ENCODE measurements around the gene CEP89.
A peak's percentile ranks its signal among the peaks of the same experiment; 100 is the strongest.
"Not testable (repeated sequence)": the region's sequence is repeated elsewhere in the genome, so short reads cannot be mapped to it uniquely, and the experiment has no call there.

The CEP89 gene

DNA sequence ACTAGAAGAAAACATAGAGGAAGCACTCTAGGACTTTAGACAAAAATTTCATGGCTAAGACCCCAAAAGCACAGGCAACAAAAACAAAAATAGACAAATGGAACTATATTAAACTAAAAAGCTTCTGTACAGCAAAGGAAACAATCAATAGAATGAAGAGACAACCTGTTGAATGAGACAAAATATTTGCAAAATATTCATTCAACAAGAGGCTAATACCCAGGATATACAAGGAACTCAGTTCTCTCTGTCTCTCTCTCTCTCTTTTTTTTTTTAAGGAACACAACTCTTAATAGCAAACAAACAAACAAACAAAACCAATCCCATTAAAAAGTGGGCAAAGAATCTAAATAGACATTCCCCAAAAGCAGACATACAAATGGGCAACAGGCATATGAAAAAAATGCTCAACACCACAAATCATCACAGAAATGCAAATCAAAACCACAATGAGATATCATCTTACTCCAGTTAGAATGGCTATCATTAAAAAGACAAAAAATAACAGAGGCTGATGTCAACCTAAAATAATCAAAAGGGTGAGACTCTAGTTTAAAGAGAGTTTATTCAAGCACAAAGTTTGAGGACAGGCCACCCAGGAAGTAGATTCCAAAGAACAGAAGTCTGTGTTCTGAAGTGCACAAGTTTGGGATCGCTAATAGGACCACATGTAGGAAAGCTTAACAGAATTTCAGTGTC is 75.1 kb downstream of the CEP89 start:
- DNase-seq (ENCODE audit: low read depth in 2 of 3, low spot score in 1 of 3), result no peak

GRCh38 chr19:32895384-32895783 is 76.4 kb downstream of the CEP89 start:
- DNase-seq (ENCODE audit: low read depth in 2 of 3, low spot score in 1 of 3), result no peak

DNA sequence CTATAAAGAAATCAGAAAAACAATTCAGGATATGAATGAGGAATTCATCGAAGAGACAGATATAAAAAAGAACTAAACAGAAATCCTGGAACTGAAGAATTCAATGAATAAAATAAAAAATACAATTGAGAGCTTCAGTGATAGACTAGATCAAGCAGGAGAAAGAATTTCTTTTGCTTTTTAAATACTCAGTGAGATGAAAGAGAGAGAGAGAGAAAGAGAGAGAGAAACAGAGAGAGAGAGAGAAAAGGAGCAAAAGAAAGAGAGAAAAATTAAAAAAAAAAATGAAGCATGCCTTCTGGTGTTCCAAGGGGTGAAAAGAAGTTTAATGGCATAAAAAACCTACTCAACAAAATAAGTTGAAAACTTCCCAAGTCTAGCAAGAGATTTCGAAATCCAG is 80.1 kb downstream of the CEP89 start:
- no peak for DNase-seq (ENCODE audit: low read depth in 2 of 3, low spot score in 1 of 3)

GRCh38 chr19:32890841-32891240 is 80.9 kb downstream of the CEP89 start:
- DNase-seq (ENCODE audit: low read depth in 2 of 3, low spot score in 1 of 3), result no peak

DNA sequence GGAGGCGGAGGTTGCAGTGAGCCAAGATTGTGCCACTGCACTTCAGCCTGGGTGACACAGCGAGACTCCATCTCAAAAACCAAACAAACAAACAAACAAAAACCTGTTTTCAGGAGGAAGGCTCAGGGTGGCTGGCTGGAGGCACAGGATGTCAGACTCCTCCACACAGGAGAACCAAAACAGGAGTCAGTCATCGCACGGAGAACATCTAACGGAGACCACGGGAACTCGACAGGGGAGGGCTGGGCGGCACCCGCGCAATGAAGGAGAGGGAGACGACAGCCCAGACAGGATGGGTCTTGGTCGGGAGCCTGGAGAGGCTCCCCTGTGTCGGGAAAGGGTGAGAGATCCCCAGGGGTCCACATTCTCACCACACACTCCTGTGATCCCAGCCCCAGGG is 81.4 kb downstream of the CEP89 start:
- DNase-seq (ENCODE audit: low read depth in 2 of 3, low spot score in 1 of 3), result no peak

- DNase-seq (ENCODE audit: low read depth in 2 of 3, low spot score in 1 of 3), result no peak
These were observed 82.4 kb downstream of the CEP89 start for GRCh38 chr19:32889137-32889934.

- no peak for DNase-seq (ENCODE audit: low read depth in 2 of 3, low spot score in 1 of 3)
These were observed 84.1 kb downstream of the CEP89 start for GRCh38 chr19:32887572-32888215.

GRCh38 chr19:32886241-32886640 is 85.5 kb downstream of the CEP89 start:
- no peak for DNase-seq (ENCODE audit: low read depth in 2 of 3, low spot score in 1 of 3)

DNA sequence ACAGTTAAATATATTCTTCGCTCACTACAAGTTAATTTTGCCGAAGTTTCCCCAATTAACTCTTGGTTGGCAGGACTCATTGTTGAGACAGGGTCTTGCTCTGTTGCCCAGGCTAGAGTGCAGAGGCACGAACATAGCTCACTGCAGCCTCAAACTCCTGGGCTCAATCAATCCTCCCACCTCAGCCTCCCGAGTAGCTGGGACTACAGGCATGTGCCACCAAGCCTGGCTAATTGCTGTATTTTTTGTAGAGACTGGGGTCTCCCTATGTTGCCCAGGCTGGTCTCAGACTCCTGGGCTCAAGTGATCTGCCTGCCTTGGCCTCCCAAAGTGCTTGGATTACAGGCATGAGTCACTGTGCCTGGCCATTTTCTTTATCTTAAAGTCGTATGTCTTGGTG is 86.5 kb downstream of the CEP89 start:
- DNase-seq (ENCODE audit: low read depth in 2 of 3, low spot score in 1 of 3), result not testable (repeated sequence)

DNA sequence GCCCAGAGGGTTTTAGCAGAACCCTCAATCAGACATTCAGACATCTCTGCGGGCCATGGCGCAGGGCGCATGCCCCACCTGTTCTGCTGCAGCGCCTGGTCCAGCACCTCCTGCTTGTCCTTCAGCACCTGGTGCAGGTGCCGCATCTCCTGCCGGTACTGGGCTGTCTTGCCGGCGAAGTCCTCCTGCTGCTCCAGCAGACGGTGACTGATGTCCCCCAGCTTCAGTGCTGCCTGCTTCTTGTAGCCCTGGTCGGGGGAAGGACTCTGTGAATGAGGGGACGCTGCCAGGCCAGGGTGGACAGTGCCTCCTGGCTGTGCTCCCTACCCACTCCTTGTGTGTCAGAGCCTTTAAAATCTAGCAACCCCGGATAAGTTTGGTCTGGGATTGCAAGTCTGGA is 90.0 kb downstream of the CEP89 start:
- no peak for DNase-seq (ENCODE audit: low read depth in 2 of 3, low spot score in 1 of 3)

DNA sequence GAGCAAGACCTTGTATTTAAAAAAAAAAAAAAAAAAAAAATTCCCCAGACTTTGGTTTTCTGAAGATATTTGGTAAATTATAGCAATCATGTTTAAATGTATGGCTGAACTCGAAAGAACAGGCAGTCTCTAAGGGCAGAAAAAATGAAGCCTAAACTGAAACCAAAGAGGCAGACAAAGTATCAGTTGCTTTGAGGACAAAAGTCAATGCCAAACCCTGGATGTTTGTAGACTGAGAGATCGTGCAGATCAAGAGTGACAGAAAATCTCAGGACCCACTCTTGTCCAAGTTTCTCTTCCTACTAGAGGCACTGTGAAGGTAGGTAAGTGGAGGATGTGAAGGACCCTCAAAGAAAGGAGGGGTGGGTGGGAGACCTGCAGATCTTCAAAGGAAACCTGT is 91.1 kb downstream of the CEP89 start:
- no peak for DNase-seq (ENCODE audit: low read depth in 2 of 3, low spot score in 1 of 3)

- no peak for DNase-seq (ENCODE audit: low read depth in 2 of 3, low spot score in 1 of 3)
These were observed 92.0 kb downstream of the CEP89 start for GRCh38 chr19:32879741-32880140.

GRCh38 chr19:32878988-32879387 is 92.8 kb downstream of the CEP89 start:
- DNase-seq (ENCODE audit: low read depth in 2 of 3, low spot score in 1 of 3), result no peak

DNA sequence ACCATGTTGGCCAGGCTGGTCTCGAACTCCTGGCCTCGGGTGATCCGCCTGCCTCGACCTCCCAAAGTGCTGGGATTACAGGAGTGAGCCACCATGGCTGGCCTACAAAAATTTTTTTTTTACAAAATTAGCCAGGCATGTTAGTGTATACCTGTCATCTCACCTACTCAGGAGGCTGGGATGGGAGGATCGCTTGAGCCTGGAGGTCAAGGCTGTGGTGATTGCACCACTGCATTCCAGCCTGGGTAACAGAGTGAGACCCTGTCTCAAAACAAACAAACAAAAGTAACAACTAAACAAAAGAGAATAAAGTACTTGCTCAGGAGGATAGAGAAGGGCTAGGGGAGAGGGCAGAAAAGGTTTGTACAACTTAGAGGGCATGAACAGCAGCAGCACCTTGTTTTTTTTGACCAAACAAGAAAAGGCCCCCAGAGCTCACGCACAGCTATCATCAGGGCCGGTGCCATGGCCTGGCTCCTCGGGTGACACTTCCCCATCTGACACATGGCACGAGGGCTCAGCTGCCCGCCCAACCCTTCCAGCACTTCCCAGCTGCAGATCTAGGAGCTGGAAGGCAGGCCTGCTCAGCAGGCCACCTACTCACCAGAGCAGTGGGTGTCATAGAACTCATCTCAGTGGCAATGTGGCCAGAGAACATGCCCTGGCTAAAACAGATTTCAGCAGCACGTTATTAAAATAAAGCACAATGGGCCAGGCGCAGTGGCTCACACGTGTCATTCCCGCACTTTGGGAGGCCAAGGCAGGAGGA is 93.6 kb downstream of the CEP89 start:
- DNase-seq (ENCODE audit: low read depth in 2 of 3, low spot score in 1 of 3), result no peak

DNA sequence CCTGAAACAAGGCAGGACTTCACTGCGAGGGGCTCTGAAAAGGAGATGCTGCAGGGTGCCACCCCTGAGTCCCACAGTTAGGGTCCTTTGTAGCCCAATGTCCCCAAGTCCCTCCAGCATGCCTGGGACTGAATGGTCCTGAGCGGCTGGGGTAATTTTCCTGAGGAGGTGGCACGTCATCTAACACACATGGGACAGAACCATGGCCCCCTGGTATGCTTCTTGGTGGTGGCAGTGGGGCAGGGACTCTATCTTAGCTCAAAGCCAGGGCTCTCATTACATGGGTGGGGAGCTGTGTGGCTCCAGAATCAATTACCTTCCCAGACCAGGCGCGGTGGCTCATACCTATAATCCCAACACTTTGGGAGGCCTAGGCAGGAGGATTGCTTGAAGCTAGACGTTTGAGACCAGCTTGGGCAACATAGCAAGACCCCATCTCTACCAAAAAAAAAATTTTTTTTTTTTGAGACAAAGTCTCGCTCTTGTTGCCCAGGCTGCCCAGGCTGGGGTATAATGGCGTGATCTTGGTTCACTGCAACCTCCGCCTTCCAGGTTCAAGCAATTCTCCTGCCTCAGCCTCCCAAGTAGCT is 94.3 kb downstream of the CEP89 start:
- DNase-seq (ENCODE audit: low read depth in 2 of 3, low spot score in 1 of 3), result no peak

DNA sequence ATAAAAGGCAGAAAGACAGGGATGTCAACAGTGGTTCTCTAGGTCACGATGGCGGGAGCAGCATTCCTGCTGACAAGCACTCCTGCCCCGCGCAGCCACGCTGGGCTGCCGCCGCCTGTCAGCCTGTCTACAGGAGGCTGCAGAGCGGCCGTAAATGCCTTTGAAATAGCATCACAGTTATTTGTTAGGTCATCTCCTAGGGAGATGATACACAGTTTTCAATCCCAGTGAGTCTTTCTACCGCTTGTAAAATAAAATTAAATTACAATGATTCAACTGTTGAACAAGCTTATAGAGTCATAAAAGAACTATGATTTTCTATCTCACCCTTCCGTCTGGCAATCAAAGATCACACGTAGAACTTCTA is 94.9 kb downstream of the CEP89 start:
- DNase-seq (ENCODE audit: low read depth in 2 of 3, low spot score in 1 of 3), result no peak

DNA sequence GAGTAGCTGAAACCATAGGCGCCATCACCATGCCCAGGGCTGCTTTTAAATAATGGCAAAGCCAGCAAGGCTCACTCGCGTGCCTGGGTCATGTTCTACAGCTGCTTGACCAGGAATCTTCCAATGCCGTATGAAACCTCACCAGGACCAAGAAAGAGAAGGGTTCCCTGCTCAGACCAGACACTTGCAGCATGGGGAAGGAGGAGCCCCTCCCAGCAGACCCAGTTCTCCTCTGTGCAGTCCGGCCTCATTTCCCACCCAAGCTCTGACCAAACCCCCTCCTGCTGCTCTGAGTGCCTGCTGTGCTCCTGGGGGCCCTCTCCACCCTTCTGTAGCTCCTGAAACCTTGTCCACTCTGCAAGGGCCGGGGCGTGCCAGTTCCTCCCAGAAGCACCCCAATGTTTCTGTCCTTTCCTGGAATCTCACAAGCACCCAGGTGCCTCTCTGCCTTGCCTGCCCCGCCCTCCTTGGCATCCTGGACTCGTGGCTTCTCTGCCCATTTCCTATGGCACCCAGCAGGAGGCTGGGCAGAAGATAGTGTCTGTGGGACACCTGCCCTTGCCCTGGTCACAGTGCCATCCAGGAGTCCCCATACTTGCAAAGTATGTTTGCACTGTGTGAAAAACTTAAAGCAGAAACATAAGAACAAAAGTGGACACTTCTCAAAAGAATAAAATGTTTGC is 95.4 kb downstream of the CEP89 start:
- no peak for DNase-seq (ENCODE audit: low read depth in 2 of 3, low spot score in 1 of 3)

- no peak for DNase-seq (ENCODE audit: low read depth in 2 of 3, low spot score in 1 of 3)
These were observed 96.3 kb downstream of the CEP89 start for GRCh38 chr19:32875428-32875827.

- no peak for DNase-seq (ENCODE audit: low read depth in 2 of 3, low spot score in 1 of 3)
These were observed 97.2 kb downstream of the CEP89 start for GRCh38 chr19:32874605-32875004.

DNA sequence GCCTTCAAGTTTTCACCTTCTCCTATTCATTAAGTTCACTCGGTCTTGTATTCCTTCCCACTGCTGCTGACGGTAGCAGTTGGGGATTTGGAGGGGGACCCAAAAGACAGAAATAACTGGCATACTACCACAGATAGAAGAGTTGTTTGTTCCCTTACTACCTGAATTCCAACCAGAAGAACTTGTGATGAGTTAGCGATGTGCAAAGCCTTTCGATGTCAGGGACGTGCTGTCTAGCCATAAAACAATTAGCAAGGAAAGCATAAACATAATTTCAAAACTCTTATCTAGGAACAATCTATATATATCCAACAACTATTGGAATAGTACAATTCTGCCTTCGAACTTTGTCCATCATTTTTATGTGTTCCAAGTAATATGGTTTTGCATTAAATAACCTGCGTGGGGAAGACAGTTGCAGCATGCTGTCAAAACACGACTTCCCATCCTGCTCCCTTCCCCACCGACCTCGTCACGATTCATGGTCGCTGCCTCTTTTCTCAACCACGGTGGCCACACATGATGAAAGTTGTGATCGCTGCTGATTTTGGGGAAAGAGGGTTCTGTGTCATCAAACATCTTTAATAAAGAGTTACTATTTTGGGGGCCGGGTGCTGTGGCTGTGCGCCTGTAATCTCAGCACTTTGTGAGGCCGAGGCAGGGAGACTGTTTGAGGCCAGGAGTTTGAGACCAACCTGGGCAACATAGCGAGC is 98.4 kb downstream of the CEP89 start:
- DNase-seq (ENCODE audit: low read depth in 2 of 3, low spot score in 1 of 3), result peak in 1 of 3 donors; percentile 15
